GM12872 (cell line): Measurements from ENCODE around the gene UBE2H.

Source experiments
- TF ChIP-seq, protein P1 (sequence below): IDR thresholded peaks from 3 replicates; pipeline ENCODE4 v1.5.1; 2011; ENCODE audit warnings: low read depth, mild to moderate bottlenecking, low read length, moderate library complexity; ENCODE audit not compliant: insufficient read depth

The UBE2H gene

DNA sequence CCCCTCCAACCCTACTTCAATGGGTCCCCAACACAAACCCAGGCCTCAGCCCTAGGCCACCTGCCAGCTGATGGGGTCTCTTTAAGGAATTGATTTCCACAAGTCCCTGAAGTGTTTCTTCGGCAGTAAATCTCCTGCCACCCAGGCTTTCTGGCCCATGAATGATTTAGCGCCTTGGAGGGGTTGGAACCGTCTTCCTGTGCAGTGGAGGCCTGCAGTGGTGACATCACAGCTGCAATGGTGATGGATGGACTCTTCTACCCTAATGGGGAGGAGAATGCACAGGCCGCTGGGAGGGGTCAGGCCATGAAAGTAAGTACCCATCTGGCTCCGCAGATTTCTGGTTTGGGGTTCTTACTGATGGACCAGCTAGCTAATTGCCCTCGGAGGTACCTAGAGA is 163.8 kb downstream of the UBE2H start:
- TF ChIP-seq, protein P1, sequence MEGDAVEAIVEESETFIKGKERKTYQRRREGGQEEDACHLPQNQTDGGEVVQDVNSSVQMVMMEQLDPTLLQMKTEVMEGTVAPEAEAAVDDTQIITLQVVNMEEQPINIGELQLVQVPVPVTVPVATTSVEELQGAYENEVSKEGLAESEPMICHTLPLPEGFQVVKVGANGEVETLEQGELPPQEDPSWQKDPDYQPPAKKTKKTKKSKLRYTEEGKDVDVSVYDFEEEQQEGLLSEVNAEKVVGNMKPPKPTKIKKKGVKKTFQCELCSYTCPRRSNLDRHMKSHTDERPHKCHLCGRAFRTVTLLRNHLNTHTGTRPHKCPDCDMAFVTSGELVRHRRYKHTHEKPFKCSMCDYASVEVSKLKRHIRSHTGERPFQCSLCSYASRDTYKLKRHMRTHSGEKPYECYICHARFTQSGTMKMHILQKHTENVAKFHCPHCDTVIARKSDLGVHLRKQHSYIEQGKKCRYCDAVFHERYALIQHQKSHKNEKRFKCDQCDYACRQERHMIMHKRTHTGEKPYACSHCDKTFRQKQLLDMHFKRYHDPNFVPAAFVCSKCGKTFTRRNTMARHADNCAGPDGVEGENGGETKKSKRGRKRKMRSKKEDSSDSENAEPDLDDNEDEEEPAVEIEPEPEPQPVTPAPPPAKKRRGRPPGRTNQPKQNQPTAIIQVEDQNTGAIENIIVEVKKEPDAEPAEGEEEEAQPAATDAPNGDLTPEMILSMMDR, result no peak

- TF ChIP-seq, protein P1, result no peak
Measured at GRCh38 chr7:129786825-129787563, 165.8 kb downstream of the UBE2H start.

DNA sequence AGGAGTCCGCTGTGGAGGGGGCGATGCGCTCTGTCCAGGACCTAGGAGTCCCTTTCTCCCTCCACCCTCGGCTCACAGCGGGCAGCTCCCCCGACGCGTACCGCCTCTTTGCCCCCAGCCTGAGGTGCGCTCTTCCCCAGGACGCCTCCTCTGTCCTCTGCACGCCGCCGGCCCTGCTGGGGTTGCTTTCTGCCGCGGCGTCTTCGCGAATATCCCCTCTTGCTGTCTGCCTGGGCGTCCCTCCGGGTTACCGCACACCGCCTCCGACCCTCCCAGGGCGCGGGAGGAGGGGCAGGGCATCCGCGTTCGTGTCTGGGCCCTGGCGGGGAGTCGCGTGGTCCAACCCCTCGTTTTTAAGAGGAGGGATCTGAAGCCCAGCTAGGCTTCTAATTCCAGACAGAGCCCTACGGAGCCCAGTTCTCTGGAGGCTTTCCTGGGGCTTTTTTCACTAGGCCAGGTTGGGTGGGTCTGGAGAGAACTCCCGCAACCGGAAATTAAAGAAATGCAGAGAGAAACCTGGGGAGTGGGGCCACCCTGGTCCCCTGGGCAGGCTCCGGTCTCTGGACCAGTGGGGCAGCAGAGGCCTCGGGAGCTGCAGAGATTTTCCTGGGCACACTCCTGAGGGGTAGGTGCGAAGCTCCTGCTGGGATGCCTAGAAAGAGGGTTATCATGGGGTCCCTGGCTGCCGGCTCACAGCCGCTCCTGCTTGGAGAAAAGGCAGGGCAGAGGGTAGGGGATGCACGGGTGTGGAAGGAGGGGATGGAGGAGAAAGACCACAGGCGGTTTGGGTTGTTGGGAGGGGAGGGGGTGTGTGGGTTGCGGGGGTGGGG is 166.9 kb downstream of the UBE2H start:
- TF ChIP-seq, protein P1, result no peak

DNA sequence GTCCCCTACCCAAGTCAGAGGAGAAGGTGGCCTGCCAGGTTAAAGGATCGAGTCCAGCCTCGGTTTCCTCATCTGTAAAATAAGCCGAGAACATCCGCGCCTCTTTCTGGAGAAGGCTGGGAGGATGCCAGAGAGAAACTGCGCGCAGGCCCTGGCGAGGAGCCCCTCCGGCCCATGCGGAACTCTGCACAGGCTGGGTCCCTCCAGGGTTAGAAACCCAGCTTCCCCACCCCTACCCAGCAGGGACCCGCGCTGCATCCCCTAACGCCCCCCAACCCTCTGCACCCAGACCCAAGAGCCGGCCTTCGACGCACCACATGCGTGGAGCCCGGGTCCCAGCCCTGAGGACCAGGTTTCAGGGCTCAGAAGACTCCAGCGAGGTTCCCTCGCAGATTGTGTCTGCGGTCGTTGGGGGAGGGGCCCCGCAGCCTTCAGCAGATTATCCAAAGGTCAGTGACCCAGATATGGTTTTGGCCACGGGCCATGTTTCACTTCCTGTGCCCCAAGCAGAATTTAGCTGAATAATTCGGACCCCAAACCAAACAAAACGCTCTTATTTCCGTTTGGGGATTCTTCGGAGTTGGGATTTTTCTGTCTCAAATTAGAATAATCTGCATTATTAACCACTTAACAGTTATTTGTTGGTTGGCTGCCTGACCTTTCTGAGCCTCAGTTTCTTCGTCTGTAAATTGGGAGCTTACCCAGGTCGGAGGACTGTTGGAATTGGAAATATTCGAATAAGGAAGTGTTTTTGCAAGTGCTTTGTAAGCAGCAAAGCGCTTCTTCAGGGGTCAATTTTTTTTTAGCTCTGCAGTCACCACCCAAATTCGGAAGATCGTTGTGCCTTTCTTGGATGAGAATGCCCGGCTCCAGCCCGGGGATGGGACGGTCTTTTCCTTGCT is 167.7 kb downstream of the UBE2H start:
- TF ChIP-seq, protein P1, result no peak

GRCh38 chr7:129784437-129784782 is 168.3 kb downstream of the UBE2H start:
- TF ChIP-seq, protein P1, result no peak

DNA sequence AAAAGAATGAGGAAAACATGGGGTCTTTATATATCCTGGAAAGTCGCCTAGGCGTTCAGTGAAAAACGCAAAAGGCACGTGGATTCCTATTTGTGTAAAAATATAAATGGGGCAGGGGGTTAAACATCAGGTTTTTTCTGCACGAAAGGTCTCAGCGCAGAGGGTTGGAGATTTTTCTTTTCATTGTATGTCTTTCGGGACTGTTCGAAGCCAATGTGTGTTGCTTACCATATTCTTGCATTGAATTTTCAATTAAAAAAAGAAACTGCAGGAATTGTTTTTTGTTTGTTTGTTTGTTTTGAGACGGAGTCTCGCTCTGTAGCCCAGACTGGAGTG is 169.2 kb downstream of the UBE2H start:
- TF ChIP-seq, protein P1, result no peak
